Astrocyte (in vitro differentiated cells and primary cell): ENCODE results near the gene SCYL1. TPM values are rescaled to one million over a fixed set of nuclear protein-coding genes. Genes with fewer than 3 reads are reported as not detected.
A peak's percentile ranks its signal among the peaks of the same experiment; 100 is the strongest.

ENCODE experiments used
- DNase-seq: peaks from one replicate; pipeline ENCODE4 v3.0.0-alpha.2; 2010; ENCODE audit warnings: low read depth
- FAIRE-seq: peaks from 2 replicates; lab custom pipeline; 2011; peaks lifted over from hg19 to GRCh38; lab: Jason Lieb, UNC
- H2AFZ ChIP-seq: 2 replicates; pipeline ENCODE4 v1.6.0; 2012; ENCODE audit warnings: low read depth, low read length, inconsistent platforms
- H3K27ac ChIP-seq: 2 replicates; pipeline ENCODE4 v1.5.1; 2011; ENCODE audit warnings: low read depth, low read length, inconsistent platforms
- H3K27me3 ChIP-seq: 2 replicates; pipeline ENCODE4 v1.6.0; 2011; ENCODE audit warnings: low read length, inconsistent platforms; ENCODE audit not compliant: insufficient read depth
- H3K36me3 ChIP-seq: 2 replicates; pipeline ENCODE4 v1.5.1; 2011; ENCODE audit warnings: low read length, inconsistent platforms; ENCODE audit not compliant: insufficient read depth
- H3K4me1 ChIP-seq: 2 replicates; pipeline ENCODE4 v1.5.1; 2011; ENCODE audit warnings: low read length, inconsistent platforms; ENCODE audit not compliant: insufficient read depth
- H3K4me2 ChIP-seq: 2 replicates; pipeline ENCODE4 v1.6.0; 2012; ENCODE audit warnings: low read length, inconsistent platforms
- H3K4me3 ChIP-seq: 2 replicates; pipeline ENCODE4 v1.5.1; 2011; ENCODE audit warnings: low read depth, mild to moderate bottlenecking, low read length, inconsistent platforms; ENCODE audit not compliant: insufficient read depth
- H3K79me2 ChIP-seq: 2 replicates; pipeline ENCODE4 v1.6.0; 2012; ENCODE audit warnings: mild to moderate bottlenecking, low read length, inconsistent platforms; ENCODE audit not compliant: insufficient read depth
- H3K9ac ChIP-seq: 2 replicates; pipeline ENCODE4 v1.6.0; 2012; ENCODE audit warnings: mild to moderate bottlenecking, low read length, inconsistent platforms
- H3K9me3 ChIP-seq: 2 replicates; pipeline ENCODE4 v1.5.1; 2012; ENCODE audit warnings: low read depth, mild to moderate bottlenecking, low read length, inconsistent platforms; ENCODE audit not compliant: insufficient read depth
- H4K20me1 ChIP-seq: 2 replicates; pipeline ENCODE4 v1.6.0; 2012; ENCODE audit warnings: low read length, inconsistent platforms; ENCODE audit not compliant: insufficient read depth
- H3K27ac Mint-ChIP-seq: one replicate; pipeline ENCODE4 v1.8.0; 2021; ENCODE audit warnings: mild to moderate bottlenecking, mixed read lengths; ENCODE audit not compliant: unreplicated experiment
- H3K27me3 Mint-ChIP-seq: one replicate; pipeline ENCODE4 v1.8.0; 2021; ENCODE audit warnings: low read depth, mixed read lengths; ENCODE audit not compliant: unreplicated experiment
- H3K36me3 Mint-ChIP-seq: one replicate; pipeline ENCODE4 v1.8.0; 2021; ENCODE audit warnings: low read depth, mixed read lengths; ENCODE audit not compliant: unreplicated experiment
- H3K4me1 Mint-ChIP-seq: one replicate; pipeline ENCODE4 v1.8.0; 2021; ENCODE audit warnings: low read depth, mixed read lengths; ENCODE audit not compliant: unreplicated experiment
- H3K4me3 Mint-ChIP-seq: one replicate; pipeline ENCODE4 v1.8.0; 2021; ENCODE audit warnings: mild to moderate bottlenecking, moderate library complexity, mixed read lengths; ENCODE audit not compliant: unreplicated experiment
- H3K9me3 Mint-ChIP-seq: one replicate; pipeline ENCODE4 v1.8.0; 2021; ENCODE audit warnings: mild to moderate bottlenecking, mixed read lengths; ENCODE audit not compliant: unreplicated experiment
- EZH2 ChIP-seq: IDR thresholded peaks from 2 replicates; pipeline ENCODE4 v1.6.1; 2012; ENCODE audit warnings: mild to moderate bottlenecking, low read length, inconsistent platforms; ENCODE audit not compliant: insufficient read depth
- total RNA-seq: library from RNA; stranded (reverse); gene quantifications from 2 replicates; pipeline ENCODE4 v1.2.1, GENCODE V29; 2021
- TF ChIP-seq, protein P1 (sequence below): IDR thresholded peaks from 2 replicates; pipeline ENCODE4 v1.5.1; 2011; ENCODE audit warnings: low read depth, mild to moderate bottlenecking, inconsistent platforms, low read length, moderate library complexity; ENCODE audit not compliant: insufficient read depth

The SCYL1 gene
- total RNA-seq, 1 donor from 2014 or later: 106 TPM

DNA sequence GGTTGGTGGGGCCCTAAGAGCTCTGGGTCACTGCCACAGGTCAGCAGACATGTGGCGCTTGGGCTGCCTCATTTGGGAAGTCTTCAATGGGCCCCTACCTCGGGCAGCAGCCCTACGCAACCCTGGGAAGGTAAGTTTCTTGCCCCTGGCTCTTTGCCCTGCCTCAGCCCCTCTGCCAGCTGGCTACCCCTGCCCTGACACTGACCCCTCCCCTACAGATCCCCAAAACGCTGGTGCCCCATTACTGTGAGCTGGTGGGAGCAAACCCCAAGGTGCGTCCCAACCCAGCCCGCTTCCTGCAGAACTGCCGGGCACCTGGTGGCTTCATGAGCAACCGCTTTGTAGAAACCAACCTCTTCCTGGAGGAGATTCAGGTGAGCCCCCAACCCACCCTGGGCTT lies 1.9 kb downstream of the SCYL1 start:
- peaks cover 5% of the 10 kb centered on the region for H3K9me3 Mint-ChIP-seq
- peak overlapping the region; percentile 88 for H3K4me3 Mint-ChIP-seq
- Histone ChIP-seq H3K27me3 (no peaks in the 10 kb centered on the region), H3K4me1 (peaks cover 14% of the 10 kb centered on the region), H3K4me3 (no peak overlapping the region), H3K9ac (no peak overlapping the region), H3K36me3 (peaks cover 14% of the 10 kb centered on the region), H2AFZ (no peak overlapping the region), H3K79me2 (peaks cover 39% of the 10 kb centered on the region), H4K20me1 (peaks cover 59% of the 10 kb centered on the region), H3K9me3 (no peaks in the 10 kb centered on the region), H3K27ac (no peak overlapping the region), H3K4me2 (peak overlapping the region; percentile 98)
- H3K27ac Mint-ChIP-seq: peak overlapping the region; percentile 4
- peaks cover 16% of the 10 kb centered on the region for H3K36me3 Mint-ChIP-seq
- H3K27me3 Mint-ChIP-seq: no peaks in the 10 kb centered on the region
- peaks cover 28% of the 10 kb centered on the region for H3K4me1 Mint-ChIP-seq
- TF ChIP-seq EZH2: no peak
- TF ChIP-seq, protein P1, sequence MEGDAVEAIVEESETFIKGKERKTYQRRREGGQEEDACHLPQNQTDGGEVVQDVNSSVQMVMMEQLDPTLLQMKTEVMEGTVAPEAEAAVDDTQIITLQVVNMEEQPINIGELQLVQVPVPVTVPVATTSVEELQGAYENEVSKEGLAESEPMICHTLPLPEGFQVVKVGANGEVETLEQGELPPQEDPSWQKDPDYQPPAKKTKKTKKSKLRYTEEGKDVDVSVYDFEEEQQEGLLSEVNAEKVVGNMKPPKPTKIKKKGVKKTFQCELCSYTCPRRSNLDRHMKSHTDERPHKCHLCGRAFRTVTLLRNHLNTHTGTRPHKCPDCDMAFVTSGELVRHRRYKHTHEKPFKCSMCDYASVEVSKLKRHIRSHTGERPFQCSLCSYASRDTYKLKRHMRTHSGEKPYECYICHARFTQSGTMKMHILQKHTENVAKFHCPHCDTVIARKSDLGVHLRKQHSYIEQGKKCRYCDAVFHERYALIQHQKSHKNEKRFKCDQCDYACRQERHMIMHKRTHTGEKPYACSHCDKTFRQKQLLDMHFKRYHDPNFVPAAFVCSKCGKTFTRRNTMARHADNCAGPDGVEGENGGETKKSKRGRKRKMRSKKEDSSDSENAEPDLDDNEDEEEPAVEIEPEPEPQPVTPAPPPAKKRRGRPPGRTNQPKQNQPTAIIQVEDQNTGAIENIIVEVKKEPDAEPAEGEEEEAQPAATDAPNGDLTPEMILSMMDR: no peak
- FAIRE-seq: no peak
- DNase-seq: no peak

DNA sequence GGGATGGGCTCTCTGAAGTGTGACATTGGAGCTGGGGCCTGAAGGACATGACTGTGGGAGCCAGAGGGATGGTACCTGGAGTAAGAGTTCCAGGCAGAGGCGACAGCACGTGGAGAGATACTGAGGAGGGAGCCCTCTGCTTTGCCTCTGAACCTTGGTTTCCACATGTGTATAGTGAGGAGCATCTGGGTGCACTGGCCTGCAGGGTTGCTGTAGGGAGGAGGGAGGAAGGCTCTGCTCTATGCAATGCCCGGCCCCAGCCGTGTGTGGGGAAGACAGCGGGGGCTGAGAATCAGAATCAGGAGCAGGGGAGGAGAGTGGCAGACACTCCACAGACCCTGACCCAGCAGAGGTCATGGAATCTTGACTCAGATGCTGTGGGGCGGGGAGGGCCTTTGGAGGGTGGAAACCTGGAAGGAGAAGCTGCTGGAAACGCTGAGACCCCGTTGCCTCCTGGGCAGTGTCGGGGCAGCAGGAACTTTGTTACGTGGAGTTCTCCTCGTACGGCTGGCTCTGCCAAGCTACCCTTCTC lies 4.0 kb downstream of the SCYL1 start:
- Mint-ChIP-seq H3K27ac (peak overlapping the region; percentile 31), H3K9me3 (peaks cover 4% of the 10 kb centered on the region), H3K36me3 (peaks cover 20% of the 10 kb centered on the region), H3K27me3 (no peaks in the 10 kb centered on the region), H3K4me1 (peaks cover 19% of the 10 kb centered on the region), H3K4me3 (no peak overlapping the region)
- H2AFZ ChIP-seq: no peak overlapping the region
- H3K79me2 ChIP-seq: peaks cover 39% of the 10 kb centered on the region
- TF ChIP-seq, protein P1: no peak
- no peak for TF ChIP-seq EZH2
- peaks cover 73% of the 10 kb centered on the region for H4K20me1 ChIP-seq
- DNase-seq (no peak), FAIRE-seq (no peak)
- H3K27ac ChIP-seq: no peak overlapping the region
- H3K4me2 ChIP-seq: no peak overlapping the region
- H3K4me3 ChIP-seq: no peak overlapping the region
- H3K9me3 ChIP-seq: no peaks in the 10 kb centered on the region
- H3K36me3 ChIP-seq: peaks cover 18% of the 10 kb centered on the region
- no peak overlapping the region for H3K9ac ChIP-seq
- H3K4me1 ChIP-seq: peaks cover 14% of the 10 kb centered on the region
- H3K27me3 ChIP-seq: no peaks in the 10 kb centered on the region

DNA sequence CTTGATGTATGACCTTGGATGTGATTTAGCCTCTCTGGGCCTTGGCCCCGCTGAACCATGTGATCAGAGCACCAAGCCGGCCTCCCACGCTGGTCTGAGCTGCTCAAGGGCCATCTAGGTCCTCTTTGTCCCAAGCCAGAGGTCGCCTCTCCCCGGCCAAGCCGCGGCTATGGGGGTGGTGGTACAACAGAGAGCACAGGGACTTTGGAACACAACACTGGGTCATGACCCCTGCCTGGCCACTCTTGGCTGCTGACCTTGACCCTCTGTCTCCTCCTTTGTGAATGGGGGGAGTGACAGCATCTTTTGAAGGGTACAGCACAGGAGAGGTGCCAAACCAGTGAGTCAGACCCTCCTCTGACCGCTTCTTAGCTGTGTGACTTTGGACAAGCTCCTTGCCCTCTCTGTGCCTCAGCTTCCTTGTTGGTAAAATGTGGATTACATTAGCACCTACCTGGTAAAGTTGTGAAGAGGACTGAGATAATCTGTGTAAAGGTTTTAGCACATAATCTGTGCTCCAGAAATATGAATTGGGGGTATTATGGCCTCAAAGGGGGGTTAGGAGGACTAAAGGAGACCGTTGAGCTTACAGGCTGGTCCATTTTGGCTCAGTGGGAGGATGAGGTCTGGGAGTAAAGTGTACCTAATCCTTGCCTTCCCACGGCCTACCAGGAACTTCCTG lies 4.7 kb downstream of the SCYL1 start:
- no peak overlapping the region for H3K27ac ChIP-seq
- Mint-ChIP-seq H3K27me3 (no peaks in the 10 kb centered on the region), H3K36me3 (peaks cover 18% of the 10 kb centered on the region), H3K9me3 (no peaks in the 10 kb centered on the region), H3K4me1 (peaks cover 15% of the 10 kb centered on the region), H3K4me3 (no peak overlapping the region), H3K27ac (peak overlapping the region; percentile 53)
- FAIRE-seq: no peak
- no peak overlapping the region for H2AFZ ChIP-seq
- TF ChIP-seq, protein P1: no peak
- no peak for TF ChIP-seq EZH2
- no peak overlapping the region for H3K9ac ChIP-seq
- peaks cover 10% of the 10 kb centered on the region for H3K4me1 ChIP-seq
- DNase-seq: no peak
- H3K27me3 ChIP-seq: no peaks in the 10 kb centered on the region
- peaks cover 18% of the 10 kb centered on the region for H3K36me3 ChIP-seq
- peaks cover 39% of the 10 kb centered on the region for H3K79me2 ChIP-seq
- no peaks in the 10 kb centered on the region for H3K9me3 ChIP-seq
- peaks cover 77% of the 10 kb centered on the region for H4K20me1 ChIP-seq
- no peak overlapping the region for H3K4me2 ChIP-seq
- no peak overlapping the region for H3K4me3 ChIP-seq
